ENCODE data around the gene HOXD4.

HOXD4 gene

GRCh38 chr2:176173567-176174381, 22.4 kb downstream of the HOXD4 start:
- DNase-seq, result no peak

- no peak for DNase-seq
Measured at GRCh38 chr2:176174382-176174823, 23.1 kb downstream of the HOXD4 start.

- DNase-seq, result no peak
Measured at GRCh38 chr2:176174824-176175708, 23.7 kb downstream of the HOXD4 start.

GRCh38 chr2:176175709-176176607, 24.6 kb downstream of the HOXD4 start:
- DNase-seq, result no peak

GRCh38 chr2:176177580-176178037, 26.3 kb downstream of the HOXD4 start:
- DNase-seq, result no peak

GRCh38 chr2:176178038-176178756, 26.8 kb downstream of the HOXD4 start:
- DNase-seq, result no peak

GRCh38 chr2:176178757-176179295, 27.5 kb downstream of the HOXD4 start:
- DNase-seq, result no peak

- no peak for DNase-seq
Measured at GRCh38 chr2:176181551-176181950, 30.2 kb downstream of the HOXD4 start.

GRCh38 chr2:176182671-176183070, 31.3 kb downstream of the HOXD4 start:
- DNase-seq, result no peak

- no peak for DNase-seq
Measured at GRCh38 chr2:176184749-176185148, 33.4 kb downstream of the HOXD4 start.

GRCh38 chr2:176186024-176186423, 34.7 kb downstream of the HOXD4 start:
- DNase-seq, result no peak

- no peak for DNase-seq
Measured at GRCh38 chr2:176187200-176187898, 36.0 kb downstream of the HOXD4 start.

- no peak for DNase-seq
Measured at GRCh38 chr2:176187899-176188773, 36.8 kb downstream of the HOXD4 start, which contains the start of gene HOXD1. TSS of gene HOXD1 (plus strand) at chr2:176188668. CDS start at chr2:176188802, 134 bp downstream.

GRCh38 chr2:176188774-176189680, 37.7 kb downstream of the HOXD4 start:
- DNase-seq, result peak in 1 of 2 donors; percentile 14

- DNase-seq, result no peak
Measured at GRCh38 chr2:176189681-176190641, 38.6 kb downstream of the HOXD4 start.

GRCh38 chr2:176192351-176192750, 41.0 kb downstream of the HOXD4 start:
- no peak for DNase-seq

- no peak for DNase-seq
Measured at GRCh38 chr2:176193048-176193447, 41.7 kb downstream of the HOXD4 start.
